ENCODE data around the gene RIPK1. TPM values are rescaled to one million over a fixed set of nuclear protein-coding genes. Genes with fewer than 3 reads are reported as not detected.

The RIPK1 gene
- polyA plus RNA-seq, 2 of the 4 experiments (the other 2 are of a cell fraction): 10.6 to 14.3 TPM

- FAIRE-seq (no peak), ATAC-seq (no peak), DNase-seq (ENCODE audit: low read depth in 1 of 2, low spot score in 1 of 2) (no peak)
- Histone ChIP-seq H3K27ac (no peak overlapping the region), H3K9me3 (no peaks in the 10 kb centered on the region), H3K4me1 (no peaks in the 10 kb centered on the region), H3K4me3 (no peak overlapping the region), H3K4me2 (no peak overlapping the region)
- CTCF ChIA-PET: interaction anchor here (4.9 kb wide), 1 partner anchor 121 kb away, joined by 54 read pairs; no protein-coding TSS in a partner anchor
- POLR2A ChIA-PET: interaction anchor here (0.7 kb wide), 1 partner anchor 134 kb away, joined by 3 read pairs; no protein-coding TSS in a partner anchor
- no peak for TF ChIP-seq KDM1A (IDR thresholded peaks at IDR 0.05; ENCODE audit: low read depth)
- no peak for TF ChIP-seq HEYL (CRISPR knock-in tag; IDR thresholded peaks at IDR 0.05)
- TF ChIP-seq TFCP2L1 (CRISPR knock-in tag; IDR thresholded peaks at IDR 0.05): no peak
- TF ChIP-seq RCOR1 (IDR thresholded peaks at IDR 0.05; ENCODE audit: low read depth, low read length): no peak
- TF ChIP-seq HES2 (IDR thresholded peaks at IDR 0.05): no peak
- 92% methylated on average over 15 of the region's 15 CpGs for WGBS (ENCODE audit: missing lambda C conversion rate)
Measured at GRCh38 chr6:3128356-3129108, 60.2 kb downstream of the RIPK1 start.

- ChIA-PET POLR2A (no interaction called here), CTCF (interaction anchor here (1.0 to 2.0 kb wide), 2 partner anchors 26 to 120 kb away, joined by 5 to 9 read pairs; partner anchors contain the start of gene TUBB2A)
- no peak overlapping the region for H3K4me3 ChIP-seq
- H3K27ac ChIP-seq: no peak overlapping the region
- DNase-seq (ENCODE audit: low read depth in 1 of 2, low spot score in 1 of 2) (no peak), ATAC-seq (no peak), FAIRE-seq (no peak)
- peaks cover 13% of the 10 kb centered on the region for H3K4me1 ChIP-seq
- 95% methylated on average over 15 of the region's 15 CpGs for WGBS (ENCODE audit: missing lambda C conversion rate)
- H3K4me2 ChIP-seq: no peak overlapping the region
- no peaks in the 10 kb centered on the region for H3K9me3 ChIP-seq
- TF ChIP-seq HMGXB4 (CRISPR knock-in tag; IDR thresholded peaks at IDR 0.05; ENCODE audit: borderline replicate concordance): no peak
Measured at GRCh38 chr6:3131695-3132094, 63.4 kb downstream of the RIPK1 start.

- no peak overlapping the region for H3K27ac ChIP-seq
- no peak overlapping the region for H3K4me2 ChIP-seq
- ChIA-PET POLR2A (no interaction called here), CTCF (interaction anchor here (1.2 to 2.0 kb wide), 2 partner anchors 24 to 118 kb away, joined by 3 to 9 read pairs; partner anchors contain the start of gene TUBB2A)
- no peak overlapping the region for H3K4me3 ChIP-seq
- H3K4me1 ChIP-seq: peaks cover 17% of the 10 kb centered on the region
- ATAC-seq: no peak
- no peak for FAIRE-seq
- TF ChIP-seq HES2 (IDR thresholded peaks at IDR 0.05) (no peak), FOSB (CRISPR knock-in tag; IDR thresholded peaks at IDR 0.05) (no peak), BHLHE40 (IDR thresholded peaks at IDR 0.05; ENCODE audit: low read depth, low read length) (no peak), HMGXB4 (CRISPR knock-in tag; IDR thresholded peaks at IDR 0.05; ENCODE audit: borderline replicate concordance) (no peak), GATA3 (IDR thresholded peaks at IDR 0.05; ENCODE audit: borderline replicate concordance) (no peak), RAD21 (conservative IDR thresholded peaks at IDR 0.05 in 1 of 2, IDR thresholded peaks at IDR 0.05 in 1 of 2) (no peak), ATOH8 (CRISPR knock-in tag; IDR thresholded peaks at IDR 0.05; ENCODE audit: low read depth) (no peak), NR3C1 (IDR thresholded peaks at IDR 0.05) (no peak), MAZ (IDR thresholded peaks at IDR 0.05; ENCODE audit: borderline replicate concordance, low read depth, low read length) (no peak), BCL3 (IDR thresholded peaks at IDR 0.05) (no peak), ZNF302 (CRISPR knock-in tag; IDR thresholded peaks at IDR 0.05) (no peak), POLR2AphosphoS2 (conservative IDR thresholded peaks at IDR 0.05; ENCODE audit: low read length) (no peak), EHMT2 (IDR thresholded peaks at IDR 0.05; ENCODE audit: low read depth) (no peak), E2F6 (IDR thresholded peaks at IDR 0.05; ENCODE audit: borderline replicate concordance, low read depth) (no peak), KDM1A (IDR thresholded peaks at IDR 0.05; ENCODE audit: low read depth) (no peak)
- H3K9me3 ChIP-seq: no peaks in the 10 kb centered on the region
- DNase-seq (ENCODE audit: low read depth in 1 of 2, low spot score in 1 of 2): no peak
- 91% methylated on average over 9 of the region's 9 CpGs for WGBS (ENCODE audit: missing lambda C conversion rate)
Measured at GRCh38 chr6:3133515-3133914, 65.2 kb downstream of the RIPK1 start.
